ENCODE measurements around the gene ERP29.
"Not testable (repeated sequence)": the region's sequence is repeated elsewhere in the genome, so short reads cannot be mapped to it uniquely, and the experiment has no call there.

The ERP29 gene

DNA sequence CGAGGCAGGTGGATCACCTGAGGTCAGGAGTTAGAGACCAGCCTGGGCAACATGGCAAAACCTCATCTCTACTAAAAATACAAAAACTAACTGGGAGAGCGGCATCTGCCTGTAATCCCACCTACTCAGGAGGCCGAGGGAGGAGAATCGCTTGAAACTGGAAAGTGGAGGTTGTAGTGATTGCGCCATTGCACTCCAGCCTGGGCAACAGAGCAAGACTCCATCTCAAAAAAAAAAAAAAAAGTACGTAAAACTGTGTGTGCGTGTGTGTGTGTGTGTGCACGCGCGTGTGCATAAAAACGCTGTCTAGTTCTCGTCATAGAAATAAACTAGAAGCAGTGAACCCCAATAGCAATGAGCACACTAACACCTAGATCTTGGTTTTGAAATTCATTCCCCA is 23.4 kb downstream of the ERP29 start:
- DNase-seq (ENCODE audit: low read depth) = not testable (repeated sequence)

DNA sequence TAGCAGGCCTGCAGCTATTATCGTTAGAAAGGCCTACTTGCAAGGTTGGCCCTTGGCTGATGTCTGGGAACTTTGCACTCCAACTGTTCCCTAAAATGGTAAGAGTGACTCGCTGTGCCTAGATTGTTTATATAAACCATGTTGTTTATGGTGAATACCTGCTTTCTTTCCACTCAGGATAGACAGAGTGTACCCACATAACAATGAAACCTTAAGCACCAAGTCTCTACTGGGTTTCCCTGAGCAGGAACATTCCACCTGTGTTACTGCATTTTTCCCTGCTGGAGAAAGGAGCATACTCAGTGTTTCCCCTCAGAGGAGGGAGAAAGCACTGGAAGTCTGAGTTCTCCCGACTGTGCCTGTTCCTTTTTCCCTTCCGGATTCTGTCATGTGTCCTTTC is 32.8 kb downstream of the ERP29 start:
- no peak for DNase-seq (ENCODE audit: low read depth)

DNA sequence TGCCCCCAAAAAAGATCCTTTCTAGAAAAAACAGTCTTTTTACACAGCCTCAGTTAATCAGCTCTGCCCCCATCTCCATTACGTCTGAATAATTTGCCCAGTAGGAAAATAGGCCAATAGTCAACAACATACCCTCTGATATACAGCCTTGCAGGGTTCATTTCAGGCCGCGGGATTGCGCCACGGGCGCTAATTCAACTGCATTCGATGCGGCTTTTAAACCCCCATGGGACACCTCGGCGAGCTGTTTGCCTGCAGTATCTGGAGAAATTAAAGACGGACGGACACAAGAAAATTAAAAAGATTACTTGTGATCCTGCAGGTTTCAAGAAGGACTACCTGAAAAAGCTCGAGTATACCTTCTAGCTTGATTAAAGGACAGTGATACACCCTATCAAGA is 36.1 kb downstream of the ERP29 start:
- no peak for DNase-seq (ENCODE audit: low read depth)

DNA sequence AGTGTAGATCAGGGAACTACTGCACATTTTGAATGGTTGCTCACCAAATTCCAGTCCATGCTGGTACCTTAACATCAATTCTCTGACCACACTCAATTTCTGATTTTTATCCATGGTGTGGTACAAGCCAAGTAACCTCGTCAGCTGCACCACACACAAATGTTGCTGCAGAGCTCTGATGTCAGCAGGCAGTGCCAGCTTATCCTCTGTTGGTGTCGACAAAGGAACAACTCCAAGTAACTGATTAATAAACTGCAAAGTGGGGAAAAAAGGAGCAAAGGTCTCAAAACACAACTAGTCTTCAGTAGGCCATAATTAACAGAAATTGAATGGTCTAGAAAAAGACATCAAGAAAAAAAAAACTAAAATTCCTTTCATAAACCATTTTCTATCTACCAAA is 47.9 kb downstream of the ERP29 start:
- DNase-seq (ENCODE audit: low read depth) = no peak

DNA sequence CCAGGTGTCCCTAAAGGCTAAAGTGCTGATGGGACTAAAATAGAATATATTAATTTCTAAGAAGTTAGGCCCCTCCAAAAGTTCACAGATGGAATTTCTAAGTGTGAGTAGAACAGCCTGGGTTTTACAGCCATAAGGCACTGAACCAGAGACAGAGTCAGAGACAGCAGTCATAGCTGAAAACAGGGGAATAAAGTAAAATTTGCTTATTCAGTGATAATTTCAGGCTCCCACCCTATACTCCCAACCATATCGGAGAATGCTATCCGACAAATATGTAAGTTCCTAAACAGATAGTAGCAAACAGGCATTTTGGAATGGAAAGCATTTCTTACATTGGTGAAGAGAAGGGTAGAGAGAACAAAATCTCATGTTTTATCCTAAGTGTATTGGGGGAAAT is 50.0 kb downstream of the ERP29 start:
- DNase-seq (ENCODE audit: low read depth) = no peak

DNA sequence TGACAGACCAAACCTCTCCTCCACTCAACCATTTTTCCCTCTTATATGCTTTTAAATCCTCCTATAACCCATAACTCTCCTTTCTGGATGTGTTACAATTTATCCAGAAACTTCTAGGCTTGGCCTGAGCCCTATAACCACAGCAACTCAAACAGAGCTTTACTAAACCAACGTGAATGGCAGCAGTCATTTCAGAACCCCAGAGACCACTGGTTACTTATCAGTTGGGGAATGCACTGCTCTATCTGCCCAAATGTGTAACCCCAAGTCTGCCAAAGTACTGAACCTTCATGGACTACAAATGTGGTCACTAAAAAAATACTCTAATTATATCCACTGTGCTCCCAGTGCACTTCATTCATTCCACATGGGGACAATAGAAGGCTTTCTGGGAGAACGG is 53.3 kb downstream of the ERP29 start:
- no peak for DNase-seq (ENCODE audit: low read depth)
